RWPE1 (cell line): Measurements from ENCODE around the gene CLEC11A.
"Not testable (repeated sequence)": the region's sequence is repeated elsewhere in the genome, so short reads cannot be mapped to it uniquely, and the experiment has no call there.

Experiments used
- CTCF ChIA-PET: fragments of 350-600 bp; sonication (Branson Sonifier 250); formaldehyde crosslinking; extraction: SDS; loops from one replicate; lab custom pipeline; 2021; lab: Yijun Ruan, JAX
- POLR2A ChIA-PET: fragments of 400-600 bp; formaldehyde crosslinking; extraction: SDS; loops from one replicate; lab custom pipeline; 2020; ENCODE audit warnings: antibody characterized with exemption; ENCODE audit not compliant: low non-redundant PET; lab: Yijun Ruan, JAX
- DNase-seq: peaks from one replicate; pipeline ENCODE4 v3.0.0; 2012; ENCODE audit warnings: low spot score
- H3K27ac ChIP-seq: fragments of 450-650 bp; 2 replicates; pipeline ENCODE4 v1.5.1; 2017
- TF ChIP-seq, protein P1 (sequence below): fragments of 450-650 bp; conservative IDR thresholded peaks from 2 replicates; pipeline ENCODE4 v1.5.1; 2017; ENCODE audit warnings: low read depth, mild to moderate bottlenecking

The CLEC11A gene

DNA sequence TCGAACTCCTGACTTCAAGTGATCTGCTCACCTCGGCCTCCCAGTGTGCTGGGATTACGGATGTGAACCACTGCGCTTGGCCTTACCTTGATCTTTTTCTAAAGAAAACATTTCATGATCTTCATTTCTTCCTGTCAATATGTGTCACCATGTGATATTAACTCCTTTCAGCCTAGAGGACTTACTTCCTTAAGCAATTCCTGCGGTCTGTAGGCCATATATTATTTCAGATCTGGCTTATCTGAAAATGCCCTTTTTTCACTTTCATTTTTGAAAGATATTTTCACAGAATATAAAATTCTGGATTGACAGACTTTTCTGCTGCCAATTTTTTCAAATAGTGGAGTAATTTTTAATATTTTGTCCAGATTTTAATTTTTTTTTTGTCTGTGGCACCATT, 45.1 kb downstream of the CLEC11A start:
- TF ChIP-seq, protein P1, sequence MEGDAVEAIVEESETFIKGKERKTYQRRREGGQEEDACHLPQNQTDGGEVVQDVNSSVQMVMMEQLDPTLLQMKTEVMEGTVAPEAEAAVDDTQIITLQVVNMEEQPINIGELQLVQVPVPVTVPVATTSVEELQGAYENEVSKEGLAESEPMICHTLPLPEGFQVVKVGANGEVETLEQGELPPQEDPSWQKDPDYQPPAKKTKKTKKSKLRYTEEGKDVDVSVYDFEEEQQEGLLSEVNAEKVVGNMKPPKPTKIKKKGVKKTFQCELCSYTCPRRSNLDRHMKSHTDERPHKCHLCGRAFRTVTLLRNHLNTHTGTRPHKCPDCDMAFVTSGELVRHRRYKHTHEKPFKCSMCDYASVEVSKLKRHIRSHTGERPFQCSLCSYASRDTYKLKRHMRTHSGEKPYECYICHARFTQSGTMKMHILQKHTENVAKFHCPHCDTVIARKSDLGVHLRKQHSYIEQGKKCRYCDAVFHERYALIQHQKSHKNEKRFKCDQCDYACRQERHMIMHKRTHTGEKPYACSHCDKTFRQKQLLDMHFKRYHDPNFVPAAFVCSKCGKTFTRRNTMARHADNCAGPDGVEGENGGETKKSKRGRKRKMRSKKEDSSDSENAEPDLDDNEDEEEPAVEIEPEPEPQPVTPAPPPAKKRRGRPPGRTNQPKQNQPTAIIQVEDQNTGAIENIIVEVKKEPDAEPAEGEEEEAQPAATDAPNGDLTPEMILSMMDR: no peak
- CTCF ChIA-PET: no interaction called here
- no peak for DNase-seq

DNA sequence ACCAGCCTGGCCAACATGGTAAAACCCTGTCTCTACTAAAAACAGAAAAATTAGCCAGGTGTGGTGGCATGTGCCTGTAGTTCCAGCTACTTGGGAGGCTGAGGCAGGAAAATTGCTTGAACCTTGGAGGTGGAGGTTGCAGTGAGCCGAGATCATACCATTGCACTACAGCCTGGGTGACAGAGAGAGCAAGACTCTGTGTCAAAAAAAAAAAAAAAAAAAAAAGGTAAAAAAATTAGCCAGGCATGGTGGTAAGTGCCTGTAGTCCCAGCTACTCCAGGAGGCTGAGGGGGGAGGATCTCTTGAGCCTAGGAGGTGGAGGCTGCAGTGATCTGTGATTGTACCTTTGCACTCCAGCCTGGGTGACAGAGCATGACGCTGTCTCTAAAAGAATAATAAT, 47.0 kb downstream of the CLEC11A start, which contains the start of gene GPR32:
TSS of gene GPR32 (plus strand) at position 301 of the 400 bp plus-strand sequence. CDS start 137 bp downstream, outside the sequence.
- H3K27ac ChIP-seq, POLR2A ChIA-PET, DNase-seq, CTCF ChIA-PET: not testable (repeated sequence)

More for the DNA sequence above, 45.1 kb downstream of the CLEC11A start:
- H3K27ac ChIP-seq: no peak overlapping the region
- POLR2A ChIA-PET: no interaction called here

DNA sequence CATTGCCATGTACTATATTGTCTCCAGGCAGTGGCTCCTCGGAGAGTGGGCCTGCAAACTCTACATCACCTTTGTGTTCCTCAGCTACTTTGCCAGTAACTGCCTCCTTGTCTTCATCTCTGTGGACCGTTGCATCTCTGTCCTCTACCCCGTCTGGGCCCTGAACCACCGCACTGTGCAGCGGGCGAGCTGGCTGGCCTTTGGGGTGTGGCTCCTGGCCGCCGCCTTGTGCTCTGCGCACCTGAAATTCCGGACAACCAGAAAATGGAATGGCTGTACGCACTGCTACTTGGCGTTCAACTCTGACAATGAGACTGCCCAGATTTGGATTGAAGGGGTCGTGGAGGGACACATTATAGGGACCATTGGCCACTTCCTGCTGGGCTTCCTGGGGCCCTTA, 47.7 kb downstream of the CLEC11A start:
- DNase-seq: no peak
- CTCF ChIA-PET: no interaction called here
- TF ChIP-seq, protein P1: no peak
- POLR2A ChIA-PET: no interaction called here
- no peak overlapping the region for H3K27ac ChIP-seq

DNA sequence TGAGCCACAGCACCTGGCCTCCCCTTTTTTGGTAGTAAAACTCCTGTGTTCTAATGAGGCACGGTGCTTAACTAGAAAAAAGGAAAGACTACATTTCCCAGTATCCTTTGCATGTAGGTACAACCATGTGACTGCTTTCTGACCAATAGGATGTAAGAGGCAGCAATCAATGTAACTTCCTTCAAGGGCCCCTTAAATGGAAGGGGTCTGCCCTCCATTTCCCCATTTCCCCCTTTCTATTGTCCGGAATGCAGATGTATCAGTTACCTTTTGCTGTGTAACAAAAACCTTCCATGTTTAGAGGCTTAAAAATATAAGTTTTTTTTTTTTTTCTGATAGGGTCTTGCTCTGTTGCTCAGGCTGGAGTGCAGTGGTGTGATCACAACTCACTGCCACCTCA, 49.3 kb downstream of the CLEC11A start:
- DNase-seq: no peak
- POLR2A ChIA-PET: no interaction called here
- CTCF ChIA-PET: interaction anchor here (0.8 to 1.6 kb wide), 2 partner anchors 48 to 1165 kb away, joined by 3 to 4 read pairs; no protein-coding TSS in a partner anchor
- no peak overlapping the region for H3K27ac ChIP-seq
- TF ChIP-seq, protein P1: no peak

DNA sequence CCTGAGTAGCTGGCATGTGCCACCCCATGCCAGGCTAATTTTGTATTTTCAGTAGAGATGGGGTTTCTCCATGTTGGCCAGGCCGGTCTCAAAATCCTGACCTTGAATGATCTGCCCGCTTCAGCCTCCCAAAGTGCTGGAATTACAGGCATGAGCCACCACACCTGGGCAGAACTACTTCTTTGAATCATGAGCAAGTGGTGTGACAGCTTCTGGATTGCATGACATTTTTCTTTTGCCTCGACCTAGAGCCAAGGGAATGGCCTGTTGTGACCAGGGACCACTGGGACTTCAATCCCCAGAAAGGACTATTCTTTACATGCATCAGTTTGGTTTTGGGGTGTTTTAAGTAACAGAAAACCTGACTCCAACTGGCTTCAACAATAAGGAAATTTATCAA, 49.7 kb downstream of the CLEC11A start:
- H3K27ac ChIP-seq, POLR2A ChIA-PET, DNase-seq: not testable (repeated sequence)
- CTCF ChIA-PET: interaction anchor here (0.8 to 1.6 kb wide), 2 partner anchors 49 to 1165 kb away, joined by 3 to 4 read pairs; no protein-coding TSS in a partner anchor

DNA sequence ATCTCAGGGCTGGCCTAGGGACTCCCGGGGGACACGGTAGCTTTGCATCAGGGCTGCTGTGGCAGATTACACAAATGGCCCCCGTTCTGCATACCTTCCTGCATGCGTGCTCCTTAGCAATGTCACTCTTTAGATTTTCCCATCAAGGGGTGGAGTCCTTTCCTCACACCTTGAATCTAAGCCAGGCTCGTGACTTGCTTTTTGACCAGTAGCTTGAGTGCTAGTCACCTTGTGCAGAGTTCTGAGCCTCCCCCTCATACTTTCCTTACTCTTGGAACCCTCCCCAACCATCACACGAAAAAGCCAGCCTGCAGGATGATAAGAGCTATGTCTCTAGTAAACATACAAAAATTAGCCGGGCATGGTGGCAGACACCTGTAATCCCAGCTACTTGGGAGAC, 50.3 kb downstream of the CLEC11A start:
- H3K27ac ChIP-seq, DNase-seq, POLR2A ChIA-PET: not testable (repeated sequence)
- CTCF ChIA-PET: interaction anchor here (1.6 kb wide), 1 partner anchor 49 kb away, joined by 3 read pairs; no protein-coding TSS in a partner anchor
